ENCODE data around the gene LMF1.

- TF ChIP-seq CTCF (IDR thresholded peaks at IDR 0.05) (no peak), POLR2A (IDR thresholded peaks at IDR 0.05) (no peak)
These were observed 91.3 kb downstream of the LMF1 start for GRCh38 chr16:879461-879861.

Measured in vagina (tissue), 2 donors.